Astrocyte of the spinal cord (primary cell): Measurements from ENCODE around the gene PCCA.
"Not testable (repeated sequence)": the region's sequence is repeated elsewhere in the genome, so short reads cannot be mapped to it uniquely, and the experiment has no call there.

Experiments
- DNase-seq: peaks from one replicate; pipeline ENCODE4 v3.0.0; 2011; ENCODE audit warnings: low read depth, low spot score
- H3K4me3 ChIP-seq: 2 replicates; pipeline ENCODE4 v1.5.1; 2011; ENCODE audit warnings: low read depth, mild to moderate bottlenecking, low read length, moderate library complexity
- in situ Hi-C: cut with HindIII; loops from 2 replicates; pipeline ENCODE4 v1.10.0; 2017; ENCODE audit warnings: low sequenced_read_pairs
- TF ChIP-seq, protein P1 (sequence below): IDR thresholded peaks from 2 replicates; pipeline ENCODE4 v1.5.1; 2012; ENCODE audit warnings: low read depth, mild to moderate bottlenecking, low read length, inconsistent platforms

PCCA gene

DNA sequence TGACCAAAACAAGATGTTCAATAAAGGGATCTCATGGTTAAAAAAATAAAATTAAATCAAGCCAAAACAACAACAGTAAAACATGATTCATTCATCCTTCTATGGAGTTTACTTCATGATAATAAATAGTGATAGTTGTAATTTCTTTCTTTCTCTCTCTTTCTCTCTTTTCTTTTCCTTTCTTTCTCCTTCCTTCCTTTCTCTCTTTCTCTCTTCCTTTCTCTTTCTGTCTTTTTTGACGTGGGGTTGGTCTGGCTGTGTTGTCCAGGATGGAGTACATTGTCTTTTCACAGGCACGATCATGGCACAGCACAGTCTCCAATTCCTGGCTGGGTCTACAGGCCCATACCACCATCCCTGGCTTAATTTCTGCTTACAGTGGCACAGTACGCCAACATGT lies 29.1 kb upstream of the PCCA start:
- TF ChIP-seq, protein P1, sequence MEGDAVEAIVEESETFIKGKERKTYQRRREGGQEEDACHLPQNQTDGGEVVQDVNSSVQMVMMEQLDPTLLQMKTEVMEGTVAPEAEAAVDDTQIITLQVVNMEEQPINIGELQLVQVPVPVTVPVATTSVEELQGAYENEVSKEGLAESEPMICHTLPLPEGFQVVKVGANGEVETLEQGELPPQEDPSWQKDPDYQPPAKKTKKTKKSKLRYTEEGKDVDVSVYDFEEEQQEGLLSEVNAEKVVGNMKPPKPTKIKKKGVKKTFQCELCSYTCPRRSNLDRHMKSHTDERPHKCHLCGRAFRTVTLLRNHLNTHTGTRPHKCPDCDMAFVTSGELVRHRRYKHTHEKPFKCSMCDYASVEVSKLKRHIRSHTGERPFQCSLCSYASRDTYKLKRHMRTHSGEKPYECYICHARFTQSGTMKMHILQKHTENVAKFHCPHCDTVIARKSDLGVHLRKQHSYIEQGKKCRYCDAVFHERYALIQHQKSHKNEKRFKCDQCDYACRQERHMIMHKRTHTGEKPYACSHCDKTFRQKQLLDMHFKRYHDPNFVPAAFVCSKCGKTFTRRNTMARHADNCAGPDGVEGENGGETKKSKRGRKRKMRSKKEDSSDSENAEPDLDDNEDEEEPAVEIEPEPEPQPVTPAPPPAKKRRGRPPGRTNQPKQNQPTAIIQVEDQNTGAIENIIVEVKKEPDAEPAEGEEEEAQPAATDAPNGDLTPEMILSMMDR = no peak
- no peak overlapping the region for H3K4me3 ChIP-seq
- in situ Hi-C loops = no loop called here
- no peak for DNase-seq

DNA sequence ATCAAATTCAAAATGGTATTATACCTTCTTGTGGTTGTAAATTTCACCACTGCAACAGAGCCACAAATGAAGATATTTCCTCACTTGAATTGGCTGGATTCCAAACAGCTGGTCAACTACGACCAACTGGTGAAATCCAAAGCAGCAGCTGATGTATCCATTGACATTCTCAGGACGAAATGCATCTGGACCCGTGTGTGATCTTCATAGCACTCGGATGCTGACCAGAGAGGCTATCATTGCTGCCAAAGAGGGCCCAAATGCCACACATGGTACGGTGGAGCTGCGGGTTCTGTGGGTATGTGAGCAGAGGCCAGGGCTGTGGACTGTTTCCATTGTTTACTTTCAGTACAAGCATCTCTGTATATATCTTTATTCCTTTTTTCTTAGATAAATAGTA lies 25.6 kb upstream of the PCCA start:
- in situ Hi-C loops = no loop called here
- TF ChIP-seq, protein P1 = no peak
- DNase-seq = no peak
- H3K4me3 ChIP-seq = no peak overlapping the region

DNA sequence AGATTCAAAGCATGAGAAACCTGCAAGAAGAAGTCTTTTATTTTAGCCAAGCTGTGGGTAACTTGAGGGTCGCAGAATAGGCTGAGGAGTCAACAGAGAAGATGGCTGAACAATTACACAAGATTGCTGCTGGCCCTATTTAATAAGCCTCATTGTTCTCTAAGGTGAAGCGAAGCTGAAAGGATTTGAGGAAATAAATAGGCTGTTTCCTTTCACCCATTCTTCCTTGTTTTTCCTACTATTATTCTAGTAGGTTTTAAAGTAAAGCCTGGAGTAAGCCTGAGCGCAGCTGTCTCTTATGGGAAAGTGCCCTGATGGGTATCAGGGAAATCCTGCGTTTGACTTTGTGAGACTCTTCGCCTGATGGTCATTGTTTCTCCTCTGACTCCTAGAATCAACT lies 25.0 kb upstream of the PCCA start:
- no peak for DNase-seq
- TF ChIP-seq, protein P1 = no peak
- no peak overlapping the region for H3K4me3 ChIP-seq
- in situ Hi-C loops = no loop called here

DNA sequence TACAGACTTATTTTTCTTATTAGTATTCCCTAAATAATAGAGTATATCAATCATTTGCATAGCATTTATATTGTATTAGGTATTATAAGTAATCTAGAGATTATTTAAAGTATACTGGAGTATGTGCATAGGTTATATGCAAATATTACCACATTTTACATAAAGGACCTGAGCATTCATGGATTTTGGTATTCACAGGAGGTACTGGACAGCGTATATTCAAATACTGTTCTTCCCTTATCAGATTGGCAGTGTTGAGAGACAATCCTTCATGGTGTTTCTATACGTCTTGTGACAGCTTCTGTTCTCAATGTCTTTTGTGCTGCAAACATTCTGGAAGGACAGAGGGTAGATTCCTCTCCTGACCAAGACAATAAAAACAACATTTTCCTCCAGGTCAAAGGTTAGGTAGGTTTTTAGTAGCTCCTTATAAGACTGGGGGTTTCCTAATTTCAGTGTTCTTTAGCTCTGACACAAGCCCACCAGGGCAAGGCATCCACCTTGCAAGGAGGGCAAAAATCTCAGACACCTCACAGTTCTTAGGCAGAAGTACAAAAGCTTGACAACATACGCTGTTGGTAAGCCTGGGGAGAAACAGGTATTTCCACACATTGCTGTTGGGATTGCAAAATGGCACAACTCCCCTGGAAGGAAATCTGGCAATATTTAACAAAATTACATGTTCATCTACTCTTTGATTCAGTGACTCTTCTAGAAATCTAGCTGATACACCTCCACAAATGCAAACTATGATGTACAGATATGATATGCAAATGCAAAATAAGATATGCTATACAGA lies 20.6 kb upstream of the PCCA start:
- in situ Hi-C loops = no loop called here
- TF ChIP-seq, protein P1 = no peak
- H3K4me3 ChIP-seq = no peak overlapping the region
- no peak for DNase-seq

DNA sequence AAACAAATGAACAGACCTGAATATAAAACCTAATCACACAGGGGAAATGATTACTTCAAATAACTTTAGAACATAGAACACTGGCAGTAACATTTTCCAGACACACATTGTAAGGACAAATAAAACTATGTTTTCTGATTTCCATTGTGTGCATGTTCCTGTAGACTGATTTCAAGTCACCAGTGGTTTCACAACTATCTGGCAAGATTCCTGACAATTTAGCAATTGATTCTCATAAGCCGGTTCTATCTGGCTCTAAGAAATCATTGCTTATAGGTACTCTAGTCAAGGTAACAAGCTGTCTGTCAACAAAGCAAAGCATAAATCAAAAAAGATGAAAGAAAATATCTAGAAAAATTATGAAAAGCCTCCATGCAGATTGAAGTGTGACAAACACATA lies 19.6 kb upstream of the PCCA start:
- H3K4me3 ChIP-seq = no peak overlapping the region
- TF ChIP-seq, protein P1 = no peak
- no peak for DNase-seq
- in situ Hi-C loops = no loop called here

DNA sequence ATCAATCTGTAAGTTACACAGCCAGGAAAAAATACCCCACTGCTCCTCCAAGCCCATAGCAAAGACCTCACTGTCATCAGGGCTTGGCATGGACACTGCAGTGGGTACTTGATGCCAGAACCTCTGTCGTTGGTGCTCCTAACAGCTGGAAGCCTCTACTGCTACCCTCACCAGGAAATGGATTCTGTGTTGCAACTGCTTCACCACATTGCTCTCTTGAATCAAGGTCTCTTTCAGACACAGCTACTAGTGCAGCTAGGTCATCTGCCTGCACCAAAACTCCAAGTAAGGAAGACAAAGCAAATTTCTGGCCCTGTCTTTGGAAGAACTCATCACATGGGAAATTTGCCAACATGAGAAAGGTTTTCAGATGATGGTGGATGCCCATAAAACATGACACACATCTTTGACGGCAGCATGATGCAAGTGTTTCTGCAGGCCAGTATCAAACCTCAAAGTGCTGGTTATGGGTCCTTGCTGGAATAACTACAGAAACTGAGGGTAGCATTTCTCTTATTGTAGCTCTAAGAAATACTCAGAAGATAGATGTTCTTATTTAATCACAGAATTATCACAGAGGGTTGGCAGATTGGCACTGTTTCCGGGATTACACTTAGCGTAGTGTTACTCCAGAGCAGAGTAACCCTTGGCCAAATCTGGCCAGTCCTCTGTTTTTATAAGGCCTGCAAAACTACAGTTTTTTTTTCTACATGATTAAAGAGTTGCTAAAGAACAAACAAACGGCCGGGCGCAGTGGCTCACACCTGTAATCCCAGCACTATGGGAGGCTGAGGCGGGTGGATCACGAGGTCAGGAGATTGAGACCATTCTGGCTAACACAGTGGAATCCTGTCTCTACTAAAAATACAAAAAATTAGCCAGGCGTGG lies 12.9 kb upstream of the PCCA start:
- no peak for DNase-seq
- in situ Hi-C loops = no loop called here
- TF ChIP-seq, protein P1 = no peak
- H3K4me3 ChIP-seq = no peak overlapping the region

DNA sequence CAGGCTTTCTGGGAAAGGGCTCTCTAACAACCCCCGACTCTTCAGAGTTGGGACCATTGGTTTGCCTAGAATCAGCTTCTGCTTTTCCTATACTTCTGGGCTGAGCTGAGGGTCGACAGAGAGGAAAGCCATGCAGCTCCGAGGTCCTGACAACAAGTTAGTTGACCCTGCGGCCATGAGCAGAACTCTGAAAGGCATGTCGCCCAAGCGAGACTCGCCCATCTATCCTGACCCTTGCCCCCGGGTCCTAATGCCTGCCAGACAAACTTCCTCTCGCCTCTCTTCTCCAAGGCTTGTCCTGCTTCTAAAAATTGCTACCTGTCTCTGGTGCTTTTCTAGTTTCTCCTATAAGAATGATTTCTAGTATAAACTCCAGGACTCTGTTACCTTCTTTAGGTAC lies 9.9 kb upstream of the PCCA start:
- in situ Hi-C loops, H3K4me3 ChIP-seq, DNase-seq: not testable (repeated sequence)

DNA sequence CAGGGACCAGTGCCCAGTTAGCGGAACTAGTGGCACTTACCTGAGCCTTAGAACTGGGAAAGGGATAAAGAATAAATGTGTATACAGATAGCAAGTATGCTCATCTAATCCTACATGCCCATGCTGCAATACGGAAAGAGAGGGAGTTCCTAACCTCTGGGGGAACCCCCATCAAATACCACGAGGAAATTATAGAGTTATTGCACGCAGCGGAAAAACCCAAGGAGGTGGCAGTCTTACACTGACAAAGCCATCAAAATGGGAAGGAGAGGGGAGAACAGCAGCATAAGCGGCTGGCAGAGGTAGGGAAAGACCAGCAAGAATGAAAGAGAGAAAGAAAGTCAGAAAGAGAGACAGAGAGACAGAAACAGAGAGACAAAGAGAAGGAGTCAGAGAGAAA lies 5.5 kb upstream of the PCCA start:
- H3K4me3 ChIP-seq, in situ Hi-C loops, DNase-seq: not testable (repeated sequence)
